ENCODE data around the gene FGF19. TPM values are rescaled to one million over a fixed set of nuclear protein-coding genes. Genes with fewer than 3 reads are reported as not detected.

The FGF19 gene
- total RNA-seq, 1 donor from 2014 or later, result not detected

GRCh38 chr11:69648679-69649575 lies 54.9 kb downstream of the FGF19 start:
- DNase-seq (ENCODE audit: low spot score), result no peak
- intact Hi-C loops (cut with DNase I), result loop anchor here (10.0 kb wide), 1 partner anchor 744 kb away; the partner anchor contains the start of genes IGHMBP2 and MRPL21

Other genes with a start within 250 kb of the FGF19 start
- gene LINC01488, start 222.4 kb downstream of the FGF19 start, total RNA-seq, result 0.19 TPM
- gene CCND1, start 62.9 kb downstream of the FGF19 start, total RNA-seq, result 258 TPM
- gene LTO1, start 28.7 kb downstream of the FGF19 start, total RNA-seq, result 11.8 TPM
- gene FGF4, start 71.3 kb upstream of the FGF19 start, total RNA-seq, result not detected
- not detected for gene FGF3, start 115.4 kb upstream of the FGF19 start, total RNA-seq